ENCODE data around the gene TMEM51. TPM values are rescaled to one million over a fixed set of nuclear protein-coding genes. Genes with fewer than 3 reads are reported as not detected.

The TMEM51 gene
- total and polyA plus RNA-seq, 2 of the 4 experiments (the other 2 are of a cell fraction): 2.7 to 10.2 TPM

GRCh38 chr1:15205586-15206346 is 52.2 kb downstream of the TMEM51 start:
- DNase-seq (no peak), ATAC-seq (ENCODE audit: low read depth) (no peak)
- Histone ChIP-seq H2BK20ac (ENCODE audit: low read depth, low read length) (no peak overlapping the region), H3K4me2 (ENCODE audit: low read depth, low read length) (no peak overlapping the region), H3K4ac (ENCODE audit: low read depth, low read length) (no peak overlapping the region), H4K20me1 (ENCODE audit: insufficient read depth, low read length) (peaks cover 20% of the 10 kb centered on the region; the same call in 1 of the 2 replicates), H3K56ac (ENCODE audit: extremely low read depth, insufficient read depth, low read length) (no peak overlapping the region), H3K27ac (ENCODE audit: insufficient read depth, low read length) (no peak overlapping the region), H3K4me3 (ENCODE audit: insufficient read depth, low read depth, low read length) (no peak overlapping the region), H3K14ac (replicated peaks; ENCODE audit: low read depth, low read length) (no peak overlapping the region), H4K91ac (ENCODE audit: insufficient read depth, low read depth, low read length) (no peak overlapping the region), H4K5ac (ENCODE audit: low read depth, low read length) (no peak overlapping the region), H3K27me3 (ENCODE audit: control insufficient read depth, insufficient read depth, low read length) (no peaks in the 10 kb centered on the region), H2BK5ac (ENCODE audit: low read depth, low read length, poor library complexity, severe bottlenecking) (no peak overlapping the region), H3K4me1 (ENCODE audit: control insufficient read depth, insufficient read depth, low read length) (peaks cover 16% of the 10 kb centered on the region), H3K9me3 (ENCODE audit: control insufficient read depth, insufficient read depth, low read length) (no peaks in the 10 kb centered on the region), H3K23ac (ENCODE audit: low read depth, low read length) (no peak overlapping the region), H3K9ac (ENCODE audit: low read depth, low read length) (no peak overlapping the region), H3K79me1 (ENCODE audit: low read depth in 1 of 2, low read length in 2 of 2) (peaks cover 28 to 67% of the 10 kb centered on the region in 2 experiments), H2BK120ac (ENCODE audit: low read depth, low read length) (no peak overlapping the region), H4K8ac (ENCODE audit: low read depth in 2 of 2, low read length in 2 of 2) (no peak overlapping the region), H3K18ac (ENCODE audit: low read depth, low read length) (no peak overlapping the region), H2AFZ (replicated peaks; ENCODE audit: low read length, poor library complexity) (no peak overlapping the region), H3K36me3 (ENCODE audit: control insufficient read depth, insufficient read depth, low read length) (no peaks in the 10 kb centered on the region; the same call in 1 of the 2 replicates), H2AK5ac (ENCODE audit: low read depth, low read length) (no peak overlapping the region), H2AK9ac (replicated peaks; ENCODE audit: low read depth, low read length, poor library complexity) (no peak overlapping the region), H2BK15ac (ENCODE audit: low read depth, low read length) (no peak overlapping the region), H3K9me1 (ENCODE audit: insufficient read depth, low read length) (peaks cover 5% of the 10 kb centered on the region)
- 94% methylated on average over 3 of the region's 12 CpGs; no CpG with 5 or more reads in 1 of the 2 experiments for WGBS, 2 experiments (ENCODE audit: extremely low coverage in 2 of 2, insufficient read length in 1 of 2)
- CTCF ChIA-PET: no interaction called here
- POLR2A ChIA-PET (ENCODE audit: unreplicated experiment): no interaction called here
- TF ChIP-seq CHD1 (IDR thresholded peaks at IDR 0.05; ENCODE audit: low read depth, low read length) (no peak), ELK1 (IDR thresholded peaks at IDR 0.05; ENCODE audit: borderline replicate concordance, low read depth, low read length) (no peak), FOS (IDR thresholded peaks at IDR 0.05; ENCODE audit: low read depth, low read length) (no peak), RCOR1 (IDR thresholded peaks at IDR 0.05; ENCODE audit: insufficient replicate concordance, low read length) (no peak), CEBPB (IDR thresholded peaks at IDR 0.05; ENCODE audit: low read depth, low read length) (no peak), MAZ (IDR thresholded peaks at IDR 0.05; ENCODE audit: borderline replicate concordance, low read depth, low read length) (no peak), USF2 (IDR thresholded peaks at IDR 0.05; ENCODE audit: low read depth, low read length) (no peak), POLR2A (IDR thresholded peaks at IDR 0.05; ENCODE audit: low read depth, low read length) (no peak), NFE2L2 (IDR thresholded peaks at IDR 0.05; ENCODE audit: low read depth, low read length) (no peak), RAD21 (IDR thresholded peaks at IDR 0.05; ENCODE audit: low read length) (no peak), MXI1 (IDR thresholded peaks at IDR 0.05; ENCODE audit: borderline replicate concordance, low read depth, low read length) (no peak), RFX5 (IDR thresholded peaks at IDR 0.05; ENCODE audit: low read depth, low read length) (no peak), MAFK (IDR thresholded peaks at IDR 0.05; ENCODE audit: low read depth, low read length) (no peak), BHLHE40 (IDR thresholded peaks at IDR 0.05; ENCODE audit: low read depth, low read length) (no peak)
- dilution Hi-C loops (cut with HindIII; ENCODE audit: low sequenced_read_pairs, unreplicated experiment): no loop called here
- in situ Hi-C loops (cut with MboI; ENCODE audit: low sequenced_read_pairs): no loop called here
- no TSS peak for BruUV-seq (replicated peaks)
- intact Hi-C loops (cut with micrococcal nuclease): no loop called here

Data from IMR-90 (cell line).